Measurements from ENCODE around the gene C14orf93. TPM values are rescaled to one million over a fixed set of nuclear protein-coding genes. Genes with fewer than 3 reads are reported as not detected.
"Not testable (repeated sequence)": the region's sequence is repeated elsewhere in the genome, so short reads cannot be mapped to it uniquely, and the experiment has no call there.

The C14orf93 gene
- total and polyA plus RNA-seq, 4 donors, result 5.5 to 11.0 (median 8.7) TPM

GRCh38 chr14:22962061-22962676, 47.8 kb downstream of the C14orf93 start:
- DNase-seq (no peak), ATAC-seq (ENCODE audit: low FRiP score) (no peak)
- intact Hi-C loops (cut with DNase I), result no loop called here
- Histone ChIP-seq H3K36me3 (ENCODE audit: control insufficient read depth in 1 of 2, insufficient read depth in 2 of 2, low read length in 1 of 2) (no peaks in the 10 kb centered on the region), H3K27me3 (ENCODE audit: control insufficient read depth in 1 of 2, insufficient read depth in 2 of 2, low read length in 1 of 2) (no peaks in the 10 kb centered on the region), H3K27ac (ENCODE audit: low read depth in 1 of 2, low read length in 2 of 2) (no peak overlapping the region), H3K9me3 (ENCODE audit: control insufficient read depth, low read length) (no peaks in the 10 kb centered on the region), H3K4me1 (ENCODE audit: control insufficient read depth in 1 of 2, insufficient read depth in 2 of 2, low read length in 2 of 2) (no peaks in the 10 kb centered on the region), H3K4me3 (ENCODE audit: low read length in 2 of 2) (no peak overlapping the region)
- WGBS, 2 donors, result 81 to 88% methylated on average over 6 of the region's 6 CpGs

DNA sequence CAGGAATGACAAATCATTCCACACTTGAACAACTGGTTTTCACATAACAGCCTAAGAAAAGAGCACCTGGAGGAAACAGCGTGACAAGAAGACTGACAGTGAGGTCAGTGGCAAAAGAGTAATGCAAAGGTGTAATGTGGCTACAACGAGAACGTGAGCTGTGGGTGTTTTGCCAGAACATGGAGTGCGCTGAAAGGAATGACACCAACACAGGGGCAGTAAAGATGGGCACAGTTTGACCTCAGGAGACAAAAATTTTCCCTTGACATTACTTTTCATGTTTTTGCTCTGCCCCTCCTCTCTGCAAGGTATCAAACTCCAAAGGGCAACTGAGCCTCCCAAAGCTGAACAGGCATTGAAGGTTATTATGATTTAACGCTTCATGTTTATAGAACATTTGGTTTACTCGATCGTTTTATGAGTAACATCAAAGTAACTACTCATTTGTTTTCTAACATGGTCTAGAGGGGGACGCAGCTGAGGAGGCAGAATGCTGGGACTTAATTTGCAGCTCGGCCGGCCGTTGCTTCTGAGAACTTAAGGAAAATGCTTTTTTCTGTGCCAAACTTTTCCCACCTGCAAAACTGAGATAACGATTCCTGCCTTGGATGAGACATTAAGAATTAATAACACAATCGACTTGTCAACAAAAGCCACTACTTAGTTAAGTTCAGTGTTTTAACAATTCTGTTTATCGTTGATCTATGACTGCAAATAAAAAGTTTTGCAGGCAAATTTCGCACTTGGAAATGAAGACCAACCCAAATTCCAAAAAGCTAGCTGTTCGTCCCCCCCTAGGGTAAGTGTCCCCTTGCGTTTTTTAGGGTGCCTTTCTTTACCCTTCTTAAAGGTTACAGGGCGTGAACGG, 54.0 kb downstream of the C14orf93 start:
- H3K27ac ChIP-seq (ENCODE audit: low read depth in 1 of 2, low read length in 2 of 2), result peak overlapping the region; percentile 38 to 92
- peaks cover 0 to 6% of the 10 kb centered on the region in 2 donors for H3K4me1 ChIP-seq (ENCODE audit: control insufficient read depth in 1 of 2, insufficient read depth in 2 of 2, low read length in 2 of 2)
- intact Hi-C loops (cut with DNase I), result loop anchor here in 1 of 2 donors (2.0 kb wide), 1 partner anchor 25 kb away; no protein-coding TSS in a partner anchor
- no peaks in the 10 kb centered on the region for H3K9me3 ChIP-seq (ENCODE audit: control insufficient read depth, low read length)
- no peak for DNase-seq
- no peak for ATAC-seq (ENCODE audit: low FRiP score)
- no peaks in the 10 kb centered on the region for H3K36me3 ChIP-seq (ENCODE audit: control insufficient read depth in 1 of 2, insufficient read depth in 2 of 2, low read length in 1 of 2)
- WGBS, 2 donors, result 16 to 17% methylated on average over 19 of the region's 19 CpGs
- H3K27me3 ChIP-seq (ENCODE audit: control insufficient read depth in 1 of 2, insufficient read depth in 2 of 2, low read length in 1 of 2), result no peaks in the 10 kb centered on the region
- H3K4me3 ChIP-seq (ENCODE audit: low read length in 2 of 2), result peak overlapping the region; percentile 76 to 83

- Histone ChIP-seq H3K27me3 (ENCODE audit: control insufficient read depth in 1 of 2, insufficient read depth in 2 of 2, low read length in 1 of 2) (no peaks in the 10 kb centered on the region), H3K4me3 (ENCODE audit: low read length in 2 of 2) (no peak overlapping the region), H3K27ac (ENCODE audit: low read depth in 1 of 2, low read length in 2 of 2) (no peak overlapping the region), H3K9me3 (ENCODE audit: control insufficient read depth, low read length) (no peaks in the 10 kb centered on the region), H3K4me1 (ENCODE audit: control insufficient read depth in 1 of 2, insufficient read depth in 2 of 2, low read length in 2 of 2) (peaks cover 0 to 6% of the 10 kb centered on the region in 2 donors), H3K36me3 (ENCODE audit: control insufficient read depth in 1 of 2, insufficient read depth in 2 of 2, low read length in 1 of 2) (no peaks in the 10 kb centered on the region)
- no peak for DNase-seq
- intact Hi-C loops (cut with DNase I), result no loop called here
- WGBS, 2 donors, result 86 to 91% methylated on average over 1 of the region's 1 CpG
- no peak for ATAC-seq (ENCODE audit: low FRiP score)
These were observed 57.5 kb downstream of the C14orf93 start for GRCh38 chr14:22952418-22952817.

- ATAC-seq (ENCODE audit: low FRiP score); H3K4me1 ChIP-seq (ENCODE audit: control insufficient read depth in 1 of 2, insufficient read depth in 2 of 2, low read length in 2 of 2); H3K4me3 ChIP-seq (ENCODE audit: low read length in 2 of 2); DNase-seq; H3K36me3 ChIP-seq (ENCODE audit: control insufficient read depth in 1 of 2, insufficient read depth in 2 of 2, low read length in 1 of 2); H3K9me3 ChIP-seq (ENCODE audit: control insufficient read depth, low read length); H3K27me3 ChIP-seq (ENCODE audit: control insufficient read depth in 1 of 2, insufficient read depth in 2 of 2, low read length in 1 of 2); H3K27ac ChIP-seq (ENCODE audit: low read depth in 1 of 2, low read length in 2 of 2); intact Hi-C loops (cut with DNase I): not testable (repeated sequence)
- 86 to 92% methylated on average over 8 of the region's 8 CpGs for WGBS, 2 donors
These were observed 58.1 kb downstream of the C14orf93 start for GRCh38 chr14:22951795-22952194.

GRCh38 chr14:22945642-22946041, 64.3 kb downstream of the C14orf93 start:
- Histone ChIP-seq H3K4me3 (ENCODE audit: low read length in 2 of 2) (no peak overlapping the region), H3K27ac (ENCODE audit: low read depth in 1 of 2, low read length in 2 of 2) (no peak overlapping the region), H3K4me1 (ENCODE audit: control insufficient read depth in 1 of 2, insufficient read depth in 2 of 2, low read length in 2 of 2) (no peaks in the 10 kb centered on the region), H3K36me3 (ENCODE audit: control insufficient read depth in 1 of 2, insufficient read depth in 2 of 2, low read length in 1 of 2) (no peaks in the 10 kb centered on the region), H3K27me3 (ENCODE audit: control insufficient read depth in 1 of 2, insufficient read depth in 2 of 2, low read length in 1 of 2) (no peaks in the 10 kb centered on the region), H3K9me3 (ENCODE audit: control insufficient read depth, low read length) (no peaks in the 10 kb centered on the region)
- DNase-seq, result no peak
- no peak for ATAC-seq (ENCODE audit: low FRiP score)
- 88 to 93% methylated on average over 3 of the region's 3 CpGs for WGBS, 2 donors
- intact Hi-C loops (cut with DNase I), result no loop called here

DNA sequence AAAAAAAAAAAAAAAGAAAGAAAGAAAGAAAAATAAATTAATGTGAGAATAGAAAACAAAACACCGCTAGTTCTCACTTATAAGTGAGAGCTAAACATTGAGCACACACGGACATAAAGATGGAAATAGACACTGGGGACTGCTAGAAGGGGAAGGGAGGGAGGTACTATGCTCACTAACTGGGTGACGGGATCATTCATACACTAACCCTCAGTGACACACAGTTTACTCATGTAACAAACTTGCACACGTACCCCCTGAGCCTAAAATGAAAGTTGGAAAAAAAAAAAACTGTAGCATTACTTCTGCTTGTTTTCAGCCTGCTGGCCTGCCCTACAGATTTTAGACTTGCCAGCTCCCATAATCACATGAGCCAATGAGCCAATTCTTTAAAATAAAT, 70.3 kb downstream of the C14orf93 start:
- WGBS, 2 donors, result 87% methylated on average over 4 of the region's 4 CpGs
- intact Hi-C loops (cut with DNase I), result no loop called here
- H3K4me1 ChIP-seq (ENCODE audit: control insufficient read depth in 1 of 2, insufficient read depth in 2 of 2, low read length in 2 of 2), result no peaks in the 10 kb centered on the region
- no peaks in the 10 kb centered on the region for H3K9me3 ChIP-seq (ENCODE audit: control insufficient read depth, low read length)
- H3K27ac ChIP-seq (ENCODE audit: low read depth in 1 of 2, low read length in 2 of 2), result no peak overlapping the region
- no peaks in the 10 kb centered on the region for H3K36me3 ChIP-seq (ENCODE audit: control insufficient read depth in 1 of 2, insufficient read depth in 2 of 2, low read length in 1 of 2)
- no peaks in the 10 kb centered on the region for H3K27me3 ChIP-seq (ENCODE audit: control insufficient read depth in 1 of 2, insufficient read depth in 2 of 2, low read length in 1 of 2)
- H3K4me3 ChIP-seq (ENCODE audit: low read length in 2 of 2), result no peak overlapping the region
- DNase-seq (no peak), ATAC-seq (ENCODE audit: low FRiP score) (no peak)

Other genes starting within 250 kb of the C14orf93 start
- 10 to 100 TPM; 60.0 to 74.8 TPM for gene OXA1L, start 243.5 kb downstream of the C14orf93 start, total RNA-seq
- gene OXA1L, start 243.5 kb downstream of the C14orf93 start, polyA plus RNA-seq, result 100 to 1,000 TPM in 1 of 2 donors, 10 to 100 TPM in 1; 69.4 to 123 TPM
- gene SLC7A7, start 194.7 kb downstream of the C14orf93 start, total RNA-seq, result 10 to 100 TPM; 16.7 TPM
- gene SLC7A7, start 194.7 kb downstream of the C14orf93 start, polyA plus RNA-seq, result 10 to 100 TPM; 15.4 to 44.2 TPM
- gene MRPL52, start 180.3 kb downstream of the C14orf93 start, total RNA-seq, result 10 to 100 TPM; 37.2 to 49.1 TPM
- 10 to 100 TPM; 47.3 to 56.0 TPM for gene MRPL52, start 180.3 kb downstream of the C14orf93 start, polyA plus RNA-seq
- gene MMP14, start 173.6 kb downstream of the C14orf93 start, total RNA-seq, result 100 to 1,000 TPM; 206 to 250 TPM
- gene MMP14, start 173.6 kb downstream of the C14orf93 start, polyA plus RNA-seq, result 10 to 100 TPM; 29.8 to 99.2 TPM
- 100 to 1,000 TPM; 161 to 187 TPM for gene LRP10, start 138.4 kb downstream of the C14orf93 start, total RNA-seq
- 100 to 1,000 TPM in 1 of 2 donors, 10 to 100 TPM in 1; 53.0 to 134 TPM for gene LRP10, start 138.4 kb downstream of the C14orf93 start, polyA plus RNA-seq
- gene REM2, start 126.9 kb downstream of the C14orf93 start, total RNA-seq, result under 1 TPM; 0.36 to 0.75 TPM
- gene REM2, start 126.9 kb downstream of the C14orf93 start, polyA plus RNA-seq, result under 1 TPM in 1 of 2 donors, not detected in 1; 0.92 TPM
- gene RBM23, start 91.0 kb downstream of the C14orf93 start, total RNA-seq, result 10 to 100 TPM; 65.4 to 72.6 TPM
- 10 to 100 TPM; 19.9 to 54.3 TPM for gene RBM23, start 91.0 kb downstream of the C14orf93 start, polyA plus RNA-seq
- 10 to 100 TPM; 32.0 to 36.5 TPM for gene PRMT5, start 80.8 kb downstream of the C14orf93 start, total RNA-seq
- 10 to 100 TPM; 27.7 to 36.2 TPM for gene PRMT5, start 80.8 kb downstream of the C14orf93 start, polyA plus RNA-seq
- gene HAUS4, start 53.1 kb downstream of the C14orf93 start, total RNA-seq, result 10 to 100 TPM; 19.7 to 33.9 TPM
- gene HAUS4, start 53.1 kb downstream of the C14orf93 start, polyA plus RNA-seq, result 10 to 100 TPM; 39.5 to 62.7 TPM
- gene AJUBA, start 27.6 kb downstream of the C14orf93 start, total RNA-seq, result 10 to 100 TPM; 12.9 to 16.2 TPM
- gene AJUBA, start 27.6 kb downstream of the C14orf93 start, polyA plus RNA-seq, result 1 to 10 TPM; 2.2 to 3.8 TPM
- 10 to 100 TPM; 67.7 to 68.4 TPM for gene PSMB5, start 24.8 kb upstream of the C14orf93 start, total RNA-seq
- 100 to 1,000 TPM; 103 to 116 TPM for gene PSMB5, start 24.8 kb upstream of the C14orf93 start, polyA plus RNA-seq
- gene PSMB11, start 32.1 kb upstream of the C14orf93 start, total RNA-seq, result not detected
- not detected for gene PSMB11, start 32.1 kb upstream of the C14orf93 start, polyA plus RNA-seq
- 10 to 100 TPM in 1 of 2 donors, 1 to 10 TPM in 1; 3.4 to 11.4 TPM for gene CDH24, start 47.4 kb upstream of the C14orf93 start, total RNA-seq
- gene CDH24, start 47.4 kb upstream of the C14orf93 start, polyA plus RNA-seq, result 1 to 10 TPM in 1 of 2 donors, not detected in 1; 4.1 TPM
- gene ACIN1, start 85.0 kb upstream of the C14orf93 start, total RNA-seq, result 100 to 1,000 TPM; 134 to 183 TPM
- gene ACIN1, start 85.0 kb upstream of the C14orf93 start, polyA plus RNA-seq, result 100 to 1,000 TPM in 1 of 2 donors, 10 to 100 TPM in 1; 34.1 to 147 TPM
- gene C14orf119, start 85.4 kb upstream of the C14orf93 start, total RNA-seq, result 10 to 100 TPM; 37.6 to 41.4 TPM
- 10 to 100 TPM; 27.8 to 32.2 TPM for gene C14orf119, start 85.4 kb upstream of the C14orf93 start, polyA plus RNA-seq
- gene CIROP, start 94.8 kb upstream of the C14orf93 start, total RNA-seq, result under 1 TPM in 1 of 2 donors, not detected in 1; 0.18 TPM
- not detected for gene CIROP, start 94.8 kb upstream of the C14orf93 start, polyA plus RNA-seq
- gene CEBPE, start 109.1 kb upstream of the C14orf93 start, total RNA-seq, result under 1 TPM; 0.29 to 0.33 TPM
- under 1 TPM in 1 of 2 donors, not detected in 1; 0.13 TPM for gene CEBPE, start 109.1 kb upstream of the C14orf93 start, polyA plus RNA-seq
- 10 to 100 TPM; 20.0 to 31.4 TPM for gene SLC7A8, start 173.5 kb upstream of the C14orf93 start, total RNA-seq
- 10 to 100 TPM in 1 of 2 donors, 1 to 10 TPM in 1; 8.9 to 11.0 TPM for gene SLC7A8, start 173.5 kb upstream of the C14orf93 start, polyA plus RNA-seq
- gene RNF212B, start 227.8 kb upstream of the C14orf93 start, total RNA-seq, result not detected
- not detected for gene RNF212B, start 227.8 kb upstream of the C14orf93 start, polyA plus RNA-seq

All from aorta (tissue), 5 donors.